Neural progenitor cell (in vitro differentiated cells): ENCODE data around the gene PRDX1.

Experiments used
- CTCF ChIP-seq: fragments of 200-600 bp; sonication (generic); IDR thresholded peaks from 2 replicates; pipeline ENCODE4 v1.5.1; 2017; ENCODE audit warnings: antibody characterized with exemption, mild to moderate bottlenecking
- EZH2 ChIP-seq: fragments of 200-600 bp; sonication (generic); IDR thresholded peaks from 2 replicates; pipeline ENCODE4 v1.6.1; 2017; ENCODE audit warnings: antibody characterized with exemption, mild to moderate bottlenecking, moderate library complexity

GRCh38 chr1:45490626-45491486, 30.8 kb downstream of the PRDX1 start, which contains the start of gene TESK2:
- TF ChIP-seq CTCF, result no peak
- no peak for TF ChIP-seq EZH2
